Measurements from ENCODE around the gene LSR. TPM values are rescaled to one million over a fixed set of nuclear protein-coding genes. Genes with fewer than 3 reads are reported as not detected.

The LSR gene
- total and polyA plus RNA-seq, 2 donors (not counting 1 experiment from before 2014, with no cell fraction given): 37.2 to 45.3 TPM

- Histone ChIP-seq H3K79me2 (ENCODE audit: control insufficient read depth, insufficient read depth, low read length) (no peaks in the 10 kb centered on the region), H3K27ac (ENCODE audit: low read length in 2 of 2) (peak overlapping the region; percentile 26 to 57), H3K9me3 (ENCODE audit: control extremely low read depth in 1 of 3, control insufficient read depth in 2 of 3, insufficient read depth in 1 of 3, low read length in 2 of 3) (peaks cover 0 to 9% (median 6%) of the 10 kb centered on the region in 3 donors), H3K4me1 (ENCODE audit: control insufficient read depth in 2 of 2, insufficient read depth in 2 of 2, low read length in 2 of 2) (peaks cover 13 to 18% of the 10 kb centered on the region in 2 donors), H2AFZ (ENCODE audit: insufficient read depth, low read depth, low read length, poor library complexity, severe bottlenecking) (peak overlapping the region; percentile 46), H4K20me1 (ENCODE audit: control insufficient read depth, insufficient read depth, low read length, poor library complexity, severe bottlenecking) (no peaks in the 10 kb centered on the region), H3K9ac (ENCODE audit: low read length) (peak overlapping the region; percentile 18), H3K4me2 (replicated peaks; ENCODE audit: low read depth, low read length, poor library complexity, severe bottlenecking) (peak overlapping the region; percentile 61), H3K36me3 (replicated peaks in 1 of 2; ENCODE audit: control extremely low read depth in 1 of 2, control insufficient read depth in 1 of 2, extremely low read depth in 1 of 2, insufficient read depth in 2 of 2, low read length in 1 of 2) (no peaks in the 10 kb centered on the region), H3K27me3 (replicated peaks in 1 of 4; ENCODE audit: control extremely low read depth in 1 of 4, control insufficient read depth in 3 of 4, insufficient read depth in 4 of 4, low read length in 3 of 4) (no peaks in the 10 kb centered on the region), H3K4me3 (ENCODE audit: control extremely low read depth in 1 of 5, extremely low read depth in 1 of 5, insufficient read depth in 1 of 5, low read depth in 2 of 5, low read length in 4 of 5) (peak overlapping the region in 1 of 5 experiments; percentile 12)
- ChIA-PET CTCF (interaction anchor here (0.8 to 2.5 kb wide), 9 partner anchors 10 to 255 kb away, joined by 3 to 9 read pairs (median 4); partner anchors contain the start of genes FXYD5 and LGI4), POLR2A (interaction anchor here (0.6 to 1.4 kb wide), 8 partner anchors 24 to 168 kb away, joined by 3 to 10 read pairs (median 5); partner anchors contain the start of gene FXYD5)
- peaks cover 19% of the 10 kb centered on the region for H3K4me1 Mint-ChIP-seq
- no peak for TF ChIP-seq EZH2 (IDR thresholded peaks at IDR 0.05; ENCODE audit: borderline replicate concordance, insufficient read depth, low read depth, low read length, poor library complexity, severe bottlenecking)
- TF ChIP-seq CTCF (IDR thresholded peaks at IDR 0.05): no peak
- ATAC-seq (ENCODE audit: low read depth) (peak; percentile 81), DNase-seq (peak; percentile 67)
- no CpG with 5 or more reads among the region's 1 CpG for WGBS (ENCODE audit: insufficient coverage)
- H3K27me3 Mint-ChIP-seq: peaks cover 9% of the 10 kb centered on the region
- H3K27ac Mint-ChIP-seq: peak overlapping the region; percentile 87
- peak overlapping the region; percentile 58 for H3K4me3 Mint-ChIP-seq
- H3K9me3 Mint-ChIP-seq (ENCODE audit: insufficient read depth): no peaks in the 10 kb centered on the region
- intact Hi-C loops (cut with micrococcal nuclease): no loop called here
These were observed 8.5 kb upstream of the LSR start for GRCh38 chr19:35240327-35240726.

- Histone ChIP-seq H3K79me2 (ENCODE audit: control insufficient read depth, insufficient read depth, low read length) (no peaks in the 10 kb centered on the region), H3K36me3 (replicated peaks in 1 of 2; ENCODE audit: control extremely low read depth in 1 of 2, control insufficient read depth in 1 of 2, extremely low read depth in 1 of 2, insufficient read depth in 2 of 2, low read length in 1 of 2) (no peaks in the 10 kb centered on the region), H2AFZ (ENCODE audit: insufficient read depth, low read depth, low read length, poor library complexity, severe bottlenecking) (no peak overlapping the region), H3K4me2 (replicated peaks; ENCODE audit: low read depth, low read length, poor library complexity, severe bottlenecking) (no peak overlapping the region), H3K27me3 (replicated peaks in 1 of 4; ENCODE audit: control extremely low read depth in 1 of 4, control insufficient read depth in 3 of 4, insufficient read depth in 4 of 4, low read length in 3 of 4) (no peaks in the 10 kb centered on the region), H4K20me1 (ENCODE audit: control insufficient read depth, insufficient read depth, low read length, poor library complexity, severe bottlenecking) (no peaks in the 10 kb centered on the region), H3K9me3 (ENCODE audit: control extremely low read depth in 1 of 3, control insufficient read depth in 2 of 3, insufficient read depth in 1 of 3, low read length in 2 of 3) (peaks cover 0 to 9% (median 8%) of the 10 kb centered on the region in 3 donors), H3K4me1 (ENCODE audit: control insufficient read depth in 2 of 2, insufficient read depth in 2 of 2, low read length in 2 of 2) (peaks cover 13 to 18% of the 10 kb centered on the region in 2 donors), H3K4me3 (ENCODE audit: control extremely low read depth in 1 of 5, extremely low read depth in 1 of 5, insufficient read depth in 1 of 5, low read depth in 2 of 5, low read length in 4 of 5) (no peak overlapping the region), H3K9ac (ENCODE audit: low read length) (no peak overlapping the region), H3K27ac (ENCODE audit: low read length in 2 of 2) (no peak overlapping the region)
- H3K4me3 Mint-ChIP-seq: no peak overlapping the region
- no peaks in the 10 kb centered on the region for H3K9me3 Mint-ChIP-seq (ENCODE audit: insufficient read depth)
- no peak overlapping the region for H3K27ac Mint-ChIP-seq
- intact Hi-C loops (cut with micrococcal nuclease): no loop called here
- TF ChIP-seq CTCF (IDR thresholded peaks at IDR 0.05) (no peak), EZH2 (IDR thresholded peaks at IDR 0.05; ENCODE audit: borderline replicate concordance, insufficient read depth, low read depth, low read length, poor library complexity, severe bottlenecking) (no peak)
- H3K4me1 Mint-ChIP-seq: peaks cover 19% of the 10 kb centered on the region
- ChIA-PET POLR2A (interaction anchor here (1.3 kb wide), 1 partner anchor 30 kb away, joined by 3 read pairs; no protein-coding TSS in a partner anchor), CTCF (interaction anchor here (0.5 to 2.5 kb wide), 9 partner anchors 16 to 672 kb away, joined by 3 to 9 read pairs (median 4); partner anchors contain the start of gene FXYD5)
- whole genome bisulfite sequencing (ENCODE audit: insufficient coverage): no CpG with 5 or more reads among the region's 1 CpG
- DNase-seq (no peak), ATAC-seq (ENCODE audit: low read depth) (no peak)
- peaks cover 12% of the 10 kb centered on the region for H3K27me3 Mint-ChIP-seq
These were observed 7.4 kb upstream of the LSR start for GRCh38 chr19:35241417-35241816.
